Neural cell (in vitro differentiated cells): ENCODE data around the gene TBL1X. TPM values are rescaled to one million over a fixed set of nuclear protein-coding genes. Genes with fewer than 3 reads are reported as not detected.

Source experiments
- H2AFZ ChIP-seq: fragments of 200-600, 300-800 bp; sonication (generic), shearing (Covaris generic); 2 replicates; pipeline ENCODE4 v1.6.0; 2014; ENCODE audit warnings: low read depth, mild to moderate bottlenecking, antibody characterized with exemption, low read length, moderate library complexity
- H3F3A ChIP-seq: fragments of 200-600 bp; shearing (Covaris generic); 2 replicates; pipeline ENCODE4 v1.6.1; 2016; ENCODE audit warnings: mild to moderate bottlenecking, moderate library complexity, mixed read lengths, antibody characterized with exemption, low read length; ENCODE audit not compliant: insufficient read depth, poor library complexity, severe bottlenecking
- H3K27ac ChIP-seq: fragments of 200-600, 300-800 bp; sonication (generic), shearing (Covaris generic); 2 replicates; pipeline ENCODE4 v1.5.1; 2014; ENCODE audit warnings: mild to moderate bottlenecking, low read length, moderate library complexity
- H3K27me3 ChIP-seq: fragments of 300-800, 200-600 bp; sonication (generic), shearing (Covaris generic); 2 replicates; pipeline ENCODE4 v1.6.0; 2014; ENCODE audit warnings: mild to moderate bottlenecking, low read depth, low read length, moderate library complexity; ENCODE audit not compliant: insufficient read depth
- H3K36me3 ChIP-seq: fragments of 300-800, 200-600 bp; sonication (generic), shearing (Covaris generic); 2 replicates; pipeline ENCODE4 v1.5.1; 2014; ENCODE audit warnings: mild to moderate bottlenecking, antibody characterized with exemption, low read length, moderate library complexity; ENCODE audit not compliant: insufficient read depth
- H3K4me2 ChIP-seq: fragments of 300-800, 200-600 bp; sonication (generic), shearing (Covaris generic); 2 replicates; pipeline ENCODE4 v1.6.0; 2014; ENCODE audit warnings: mild to moderate bottlenecking, low read length
- H3K4me3 ChIP-seq: fragments of 300-800, 200-600 bp; sonication (generic), shearing (Covaris generic); 2 replicates; pipeline ENCODE4 v1.5.1; 2014; ENCODE audit warnings: mild to moderate bottlenecking, low read length, moderate library complexity
- H3K79me2 ChIP-seq: fragments of 200-600 bp; shearing (Covaris generic); replicated peaks from 2 replicates; pipeline ENCODE4 v1.6.0; 2014; ENCODE audit warnings: mild to moderate bottlenecking, low read length, moderate library complexity; ENCODE audit not compliant: insufficient read depth
- H3K9ac ChIP-seq: fragments of 300-800, 200-600 bp; sonication (generic), shearing (Covaris generic); 2 replicates; pipeline ENCODE4 v1.6.1; 2016; ENCODE audit warnings: mild to moderate bottlenecking, low read length, mixed read lengths
- H3K9me2 ChIP-seq: fragments of 200-600 bp; shearing (Covaris generic); 2 replicates; pipeline ENCODE4 v1.6.1; 2016; ENCODE audit warnings: mild to moderate bottlenecking, low read length, mixed read lengths; ENCODE audit not compliant: insufficient read depth
- H3K9me3 ChIP-seq: fragments of 200-600, 300-800 bp; sonication (generic), shearing (Covaris generic); 2 replicates; pipeline ENCODE4 v1.6.1; 2016; ENCODE audit warnings: mild to moderate bottlenecking, mixed run types, low read length, moderate library complexity, mixed read lengths
- H4K20me1 ChIP-seq: fragments of 200-600 bp; shearing (Covaris generic); 2 replicates; pipeline ENCODE4 v1.6.1; 2016; ENCODE audit warnings: mild to moderate bottlenecking, mixed run types; ENCODE audit not compliant: insufficient read depth
- CTCF ChIP-seq: fragments of 450-650 bp; IDR thresholded peaks from 2 replicates; pipeline ENCODE4 v1.5.1; 2014; ENCODE audit warnings: antibody characterized with exemption, mild to moderate bottlenecking, moderate library complexity; ENCODE audit not compliant: poor library complexity, severe bottlenecking
- EP300 ChIP-seq: fragments of 450-650 bp; conservative IDR thresholded peaks from 2 replicates; pipeline ENCODE4 v1.6.1; 2014; ENCODE audit warnings: antibody characterized with exemption, mild to moderate bottlenecking, moderate library complexity; ENCODE audit not compliant: poor library complexity, severe bottlenecking
- EZH2 ChIP-seq: fragments of 200-600, 300-800 bp; shearing (Covaris generic), sonication (generic); IDR thresholded peaks from 2 replicates; pipeline ENCODE4 v1.6.1; 2014; ENCODE audit warnings: antibody characterized with exemption, low read length, borderline replicate concordance, mild to moderate bottlenecking; ENCODE audit not compliant: insufficient read depth, poor library complexity, severe bottlenecking
- MXI1 ChIP-seq: fragments of 450-650 bp; conservative IDR thresholded peaks from 2 replicates; pipeline ENCODE4 v1.6.1; 2014; ENCODE audit warnings: antibody characterized with exemption, mild to moderate bottlenecking; ENCODE audit not compliant: poor library complexity, severe bottlenecking
- POLR2AphosphoS5 ChIP-seq: IDR thresholded peaks from 2 replicates; pipeline ENCODE4 v1.6.1; 2012
- RAD21 ChIP-seq: fragments of 450-650 bp; conservative IDR thresholded peaks from 2 replicates; pipeline ENCODE4 v1.6.1; 2014; ENCODE audit warnings: antibody characterized with exemption, mild to moderate bottlenecking, moderate library complexity
- SMC3 ChIP-seq: fragments of 450-650 bp; conservative IDR thresholded peaks from 2 replicates; pipeline ENCODE4 v1.6.1; 2014; ENCODE audit warnings: antibody characterized with exemption, mild to moderate bottlenecking, moderate library complexity; ENCODE audit not compliant: poor library complexity
- TAF1 ChIP-seq: IDR thresholded peaks from 2 replicates; pipeline ENCODE4 v1.6.1; 2012; ENCODE audit warnings: low read depth
- polyA plus RNA-seq: library from polyadenylated mRNA; depleted of rRNA; stranded (reverse); fragments of >200 nt; gene quantifications from 2 replicates; pipeline ENCODE4 v1.2.3, GENCODE V29; 2014
- TF ChIP-seq, protein P1 (sequence below): IDR thresholded peaks from 2 replicates; pipeline ENCODE4 v1.6.1; 2012; ENCODE audit warnings: borderline replicate concordance

Gene TBL1X
- polyA plus RNA-seq, 1 donor from 2014 or later = 2.2 TPM

DNA sequence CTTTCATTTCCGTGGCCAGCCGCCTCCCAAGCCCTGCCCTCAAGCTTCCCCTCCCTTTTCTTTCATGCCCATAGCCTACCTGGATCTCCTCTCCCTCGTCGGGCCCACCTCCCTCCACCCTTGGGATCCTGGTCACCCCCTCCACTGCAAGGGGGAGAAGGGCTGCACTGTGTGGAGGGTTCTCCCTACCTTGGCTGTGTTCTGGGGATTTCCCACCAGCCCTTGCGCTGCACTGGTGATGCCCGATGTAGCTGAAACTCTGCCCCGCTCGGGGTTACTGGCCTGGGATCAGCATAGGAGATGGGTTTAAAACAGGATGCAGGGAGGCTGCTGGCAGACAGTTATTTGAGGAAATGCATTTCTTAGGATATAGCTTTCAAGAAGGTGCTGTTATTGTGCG, 128.9 kb downstream of the TBL1X start:
- TF ChIP-seq MXI1 = no peak
- Histone ChIP-seq H3K36me3 (no peaks in the 10 kb centered on the region), H3K4me2 (no peak overlapping the region), H3K27ac (no peak overlapping the region), H3K79me2 (no peaks in the 10 kb centered on the region), H3K9me3 (no peaks in the 10 kb centered on the region), H3K9me2 (no peaks in the 10 kb centered on the region), H2AFZ (no peak overlapping the region), H3F3A (no peaks in the 10 kb centered on the region), H3K27me3 (no peaks in the 10 kb centered on the region), H3K4me3 (no peak overlapping the region), H4K20me1 (no peaks in the 10 kb centered on the region), H3K9ac (no peak overlapping the region)

- Histone ChIP-seq H3K9me3 (no peaks in the 10 kb centered on the region), H3K27me3 (no peaks in the 10 kb centered on the region), H3K79me2 (no peaks in the 10 kb centered on the region), H3K4me3 (no peak overlapping the region), H3K4me2 (no peak overlapping the region), H3F3A (no peaks in the 10 kb centered on the region), H2AFZ (no peak overlapping the region), H3K9ac (no peak overlapping the region), H3K27ac (no peak overlapping the region), H4K20me1 (no peaks in the 10 kb centered on the region), H3K9me2 (no peaks in the 10 kb centered on the region), H3K36me3 (no peaks in the 10 kb centered on the region)
- TF ChIP-seq, protein P1, sequence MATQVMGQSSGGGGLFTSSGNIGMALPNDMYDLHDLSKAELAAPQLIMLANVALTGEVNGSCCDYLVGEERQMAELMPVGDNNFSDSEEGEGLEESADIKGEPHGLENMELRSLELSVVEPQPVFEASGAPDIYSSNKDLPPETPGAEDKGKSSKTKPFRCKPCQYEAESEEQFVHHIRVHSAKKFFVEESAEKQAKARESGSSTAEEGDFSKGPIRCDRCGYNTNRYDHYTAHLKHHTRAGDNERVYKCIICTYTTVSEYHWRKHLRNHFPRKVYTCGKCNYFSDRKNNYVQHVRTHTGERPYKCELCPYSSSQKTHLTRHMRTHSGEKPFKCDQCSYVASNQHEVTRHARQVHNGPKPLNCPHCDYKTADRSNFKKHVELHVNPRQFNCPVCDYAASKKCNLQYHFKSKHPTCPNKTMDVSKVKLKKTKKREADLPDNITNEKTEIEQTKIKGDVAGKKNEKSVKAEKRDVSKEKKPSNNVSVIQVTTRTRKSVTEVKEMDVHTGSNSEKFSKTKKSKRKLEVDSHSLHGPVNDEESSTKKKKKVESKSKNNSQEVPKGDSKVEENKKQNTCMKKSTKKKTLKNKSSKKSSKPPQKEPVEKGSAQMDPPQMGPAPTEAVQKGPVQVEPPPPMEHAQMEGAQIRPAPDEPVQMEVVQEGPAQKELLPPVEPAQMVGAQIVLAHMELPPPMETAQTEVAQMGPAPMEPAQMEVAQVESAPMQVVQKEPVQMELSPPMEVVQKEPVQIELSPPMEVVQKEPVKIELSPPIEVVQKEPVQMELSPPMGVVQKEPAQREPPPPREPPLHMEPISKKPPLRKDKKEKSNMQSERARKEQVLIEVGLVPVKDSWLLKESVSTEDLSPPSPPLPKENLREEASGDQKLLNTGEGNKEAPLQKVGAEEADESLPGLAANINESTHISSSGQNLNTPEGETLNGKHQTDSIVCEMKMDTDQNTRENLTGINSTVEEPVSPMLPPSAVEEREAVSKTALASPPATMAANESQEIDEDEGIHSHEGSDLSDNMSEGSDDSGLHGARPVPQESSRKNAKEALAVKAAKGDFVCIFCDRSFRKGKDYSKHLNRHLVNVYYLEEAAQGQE = no peak
- TF ChIP-seq RAD21 (no peak), EP300 (no peak), CTCF (no peak), MXI1 (no peak), TAF1 (no peak), SMC3 (no peak), EZH2 (no peak), POLR2AphosphoS5 (no peak)
Observed at GRCh38 chrX:9595174-9595573, 130.3 kb downstream of the TBL1X start.

- TF ChIP-seq TAF1 = no peak
- TF ChIP-seq EZH2 = no peak
- no peak for TF ChIP-seq EP300
- Histone ChIP-seq H3K27ac (no peak overlapping the region), H3F3A (no peaks in the 10 kb centered on the region), H3K9ac (no peak overlapping the region), H2AFZ (no peak overlapping the region), H3K9me2 (no peaks in the 10 kb centered on the region), H3K36me3 (no peaks in the 10 kb centered on the region), H3K79me2 (no peaks in the 10 kb centered on the region), H3K4me2 (no peak overlapping the region), H3K27me3 (no peaks in the 10 kb centered on the region), H3K9me3 (no peaks in the 10 kb centered on the region), H3K4me3 (no peak overlapping the region), H4K20me1 (no peaks in the 10 kb centered on the region)
Observed at GRCh38 chrX:9596837-9597236, 132.0 kb downstream of the TBL1X start.
